Loucy (cell line): ENCODE data around the gene KCNK18.

Source experiments
- CTCF ChIP-seq: fragments of 200-600 bp; sonication (generic); conservative IDR thresholded peaks from 2 replicates; pipeline ENCODE4 v1.5.1; 2014; ENCODE audit warnings: mild to moderate bottlenecking, antibody characterized with exemption, low read length
- EZH2phosphoT487 ChIP-seq: fragments of 200-600 bp; IDR thresholded peaks from 2 replicates; pipeline ENCODE4 v1.6.1; 2018; ENCODE audit warnings: antibody characterized with exemption, mild to moderate bottlenecking, moderate library complexity, borderline replicate concordance

GRCh38 chr10:117212176-117212575 is 14.9 kb downstream of the KCNK18 start:
- TF ChIP-seq CTCF (no peak), EZH2phosphoT487 (no peak)
